Neural progenitor cell (in vitro differentiated cells): ENCODE results near the gene EXOSC1. TPM values are rescaled to one million over a fixed set of nuclear protein-coding genes. Genes with fewer than 3 reads are reported as not detected.

ENCODE experiments used
- DNase-seq: peaks from one replicate; pipeline ENCODE4 v3.0.0-alpha.2; 2016; ENCODE audit warnings: low spot score
- H2AFZ ChIP-seq: fragments of 200-600 bp; sonication (generic); replicated peaks from 2 replicates; pipeline ENCODE4 v1.6.1; 2016; ENCODE audit warnings: antibody characterized with exemption
- H3F3A ChIP-seq: fragments of 200-600 bp; sonication (generic); 2 replicates; pipeline ENCODE4 v1.6.1; 2016; ENCODE audit warnings: antibody characterized with exemption, low read depth
- H3K27ac ChIP-seq: fragments of 200-600 bp; sonication (generic); 2 replicates; pipeline ENCODE4 v1.5.1; 2016; ENCODE audit warnings: mild to moderate bottlenecking
- H3K27me3 ChIP-seq: fragments of 200-600 bp; sonication (generic); 2 replicates; pipeline ENCODE4 v1.6.1; 2016; ENCODE audit warnings: mild to moderate bottlenecking, moderate library complexity
- H3K36me3 ChIP-seq: fragments of 200-600 bp; sonication (generic); 2 replicates; pipeline ENCODE4 v1.5.1; 2016
- H3K4me1 ChIP-seq: fragments of 200-600 bp; sonication (generic); 2 replicates; pipeline ENCODE4 v1.6.1; 2016; ENCODE audit warnings: mixed run types
- H3K4me2 ChIP-seq: fragments of 200-600 bp; sonication (generic); 2 replicates; pipeline ENCODE4 v1.6.1; 2016
- H3K4me3 ChIP-seq: fragments of 200-600 bp; sonication (generic); 2 replicates; pipeline ENCODE4 v1.5.1; 2016
- H3K79me2 ChIP-seq: fragments of 200-600 bp; sonication (generic); 2 replicates; pipeline ENCODE4 v1.6.1; 2016; ENCODE audit warnings: low read depth
- H3K9ac ChIP-seq: fragments of 200-600 bp; sonication (generic); 2 replicates; pipeline ENCODE4 v1.6.1; 2016
- H3K9me3 ChIP-seq: fragments of 200-600 bp; sonication (generic); 2 replicates; pipeline ENCODE4 v1.5.1; 2016; ENCODE audit warnings: low read depth
- H4K20me1 ChIP-seq: fragments of 200-600 bp; sonication (generic); 2 replicates; pipeline ENCODE4 v1.6.1; 2016; ENCODE audit warnings: low read depth
- H3K27ac Mint-ChIP-seq: 3 replicates; pipeline ENCODE4 v1.8.0; 2021; ENCODE audit warnings: mixed read lengths
- H3K27me3 Mint-ChIP-seq: 2 replicates; pipeline ENCODE4 v1.8.0; 2022; ENCODE audit warnings: low read depth, mild to moderate bottlenecking, inconsistent platforms, moderate library complexity, mixed read lengths; ENCODE audit not compliant: insufficient read depth
- H3K36me3 Mint-ChIP-seq: 3 replicates; pipeline ENCODE4 v1.8.0; 2021; ENCODE audit warnings: mixed read lengths
- H3K4me1 Mint-ChIP-seq: 3 replicates; pipeline ENCODE4 v1.8.0; 2021; ENCODE audit warnings: mixed read lengths
- H3K4me3 Mint-ChIP-seq: 3 replicates; pipeline ENCODE4 v1.8.0; 2021; ENCODE audit warnings: mild to moderate bottlenecking, moderate library complexity, mixed read lengths
- H3K9me3 Mint-ChIP-seq: 3 replicates; pipeline ENCODE4 v1.8.0; 2020; ENCODE audit warnings: mixed read lengths
- CTCF ChIP-seq: fragments of 200-600 bp; sonication (generic); IDR thresholded peaks from 2 replicates; pipeline ENCODE4 v1.5.1; 2017; ENCODE audit warnings: antibody characterized with exemption, mild to moderate bottlenecking
- EZH2 ChIP-seq: fragments of 200-600 bp; sonication (generic); IDR thresholded peaks from 2 replicates; pipeline ENCODE4 v1.6.1; 2017; ENCODE audit warnings: antibody characterized with exemption, mild to moderate bottlenecking, moderate library complexity
- EZH2phosphoT487 ChIP-seq: fragments of 200-600 bp; sonication (generic); IDR thresholded peaks from 2 replicates; pipeline ENCODE4 v1.6.1; 2017; ENCODE audit warnings: antibody characterized with exemption
- small RNA-seq: library from RNA; depleted of rRNA; stranded (forward); fragments of <200 nt; gene quantifications from one replicate; pipeline ENCODE3, GENCODE V24; 2015
- total RNA-seq: library from RNA; depleted of rRNA; stranded (reverse); fragments of >200 nt; gene quantifications from 2 replicates; pipeline ENCODE4 v1.2.3, GENCODE V29; 2015; ENCODE audit warnings: low replicate concordance

Gene EXOSC1
- total RNA-seq, 1 donor from 2014 or later: 72.6 TPM

GRCh38 chr10:97393034-97393573 is 52.7 kb downstream of the EXOSC1 start:
- no peak overlapping the region for H3K9ac ChIP-seq
- Mint-ChIP-seq H3K4me1 (no peaks in the 10 kb centered on the region), H3K9me3 (no peaks in the 10 kb centered on the region), H3K4me3 (no peak overlapping the region), H3K27me3 (no peaks in the 10 kb centered on the region), H3K36me3 (peaks cover 17% of the 10 kb centered on the region), H3K27ac (no peak overlapping the region)
- H3K27ac ChIP-seq: no peak overlapping the region
- no peak for DNase-seq
- H3K27me3 ChIP-seq: no peaks in the 10 kb centered on the region
- no peak overlapping the region for H3K4me3 ChIP-seq
- no peaks in the 10 kb centered on the region for H3K79me2 ChIP-seq
- no peak overlapping the region for H3K4me2 ChIP-seq
- no peaks in the 10 kb centered on the region for H4K20me1 ChIP-seq
- H3K36me3 ChIP-seq: no peaks in the 10 kb centered on the region
- H3K9me3 ChIP-seq: no peaks in the 10 kb centered on the region
- H2AFZ ChIP-seq: no peak overlapping the region
- H3K4me1 ChIP-seq: no peaks in the 10 kb centered on the region
- TF ChIP-seq EZH2phosphoT487: no peak
- no peak for TF ChIP-seq CTCF
- no peak for TF ChIP-seq EZH2
- no peaks in the 10 kb centered on the region for H3F3A ChIP-seq

- H3K4me3 ChIP-seq: no peak overlapping the region
- no peak for DNase-seq
- H3K4me3 Mint-ChIP-seq: no peak overlapping the region
- no peak overlapping the region for H3K27ac ChIP-seq
- H3F3A ChIP-seq: no peaks in the 10 kb centered on the region
- H3K36me3 ChIP-seq: no peaks in the 10 kb centered on the region
- H3K9me3 ChIP-seq: no peaks in the 10 kb centered on the region
- TF ChIP-seq CTCF: no peak
- H2AFZ ChIP-seq: no peak overlapping the region
- no peak overlapping the region for H3K27ac Mint-ChIP-seq
- H3K4me1 Mint-ChIP-seq: no peaks in the 10 kb centered on the region
- H3K79me2 ChIP-seq: no peaks in the 10 kb centered on the region
- H3K27me3 Mint-ChIP-seq: peaks cover 2% of the 10 kb centered on the region
- peaks cover 13% of the 10 kb centered on the region for H3K36me3 Mint-ChIP-seq
- H3K4me1 ChIP-seq: no peaks in the 10 kb centered on the region
- no peaks in the 10 kb centered on the region for H4K20me1 ChIP-seq
- H3K9me3 Mint-ChIP-seq: no peaks in the 10 kb centered on the region
- H3K27me3 ChIP-seq: no peaks in the 10 kb centered on the region
- no peak overlapping the region for H3K4me2 ChIP-seq
- H3K9ac ChIP-seq: no peak overlapping the region
These were observed 55.7 kb downstream of the EXOSC1 start for GRCh38 chr10:97390091-97390490.

GRCh38 chr10:97388152-97388551 is 57.7 kb downstream of the EXOSC1 start:
- peaks cover 2% of the 10 kb centered on the region for H3K27me3 Mint-ChIP-seq
- no peaks in the 10 kb centered on the region for H3K36me3 ChIP-seq
- no peak overlapping the region for H3K27ac ChIP-seq
- no peak overlapping the region for H3K27ac Mint-ChIP-seq
- no peak overlapping the region for H3K4me3 Mint-ChIP-seq
- H3K79me2 ChIP-seq: no peaks in the 10 kb centered on the region
- H3K36me3 Mint-ChIP-seq: peaks cover 9% of the 10 kb centered on the region
- no peak overlapping the region for H3K4me3 ChIP-seq
- no peak overlapping the region for H2AFZ ChIP-seq
- no peaks in the 10 kb centered on the region for H3K9me3 ChIP-seq
- no peaks in the 10 kb centered on the region for H3K4me1 Mint-ChIP-seq
- TF ChIP-seq CTCF: no peak
- TF ChIP-seq EZH2phosphoT487: no peak
- TF ChIP-seq EZH2: no peak
- H3K9ac ChIP-seq: no peak overlapping the region
- H3K27me3 ChIP-seq: no peaks in the 10 kb centered on the region
- no peaks in the 10 kb centered on the region for H4K20me1 ChIP-seq
- no peaks in the 10 kb centered on the region for H3K4me1 ChIP-seq
- no peaks in the 10 kb centered on the region for H3F3A ChIP-seq
- H3K4me2 ChIP-seq: no peak overlapping the region
- H3K9me3 Mint-ChIP-seq: no peaks in the 10 kb centered on the region
- no peak for DNase-seq

Small RNA genes lying within 50 kb of the gene (small RNA-seq; reads per million reads assigned to genes)
- not detected for gene RF00019

Other genes with a start within 250 kb of the EXOSC1 start
- 58.9 and 88.8 TPM in 2 replicates for gene ARHGAP19, start 153.4 kb downstream of the EXOSC1 start, total RNA-seq
- gene FRAT1, start 126.7 kb downstream of the EXOSC1 start, total RNA-seq: 2.0 and 8.8 TPM in 2 replicates
- 14.9 and 27.4 TPM in 2 replicates for gene FRAT2, start 111.3 kb downstream of the EXOSC1 start, total RNA-seq
- 6.1 and 13.8 TPM in 2 replicates for gene RRP12, start 44.7 kb downstream of the EXOSC1 start, total RNA-seq
- gene PGAM1, start 19.8 kb downstream of the EXOSC1 start, total RNA-seq: 887 and 1,352 TPM in 2 replicates
- 15.2 and 39.4 TPM in 2 replicates for gene ZDHHC16, start 169 bp upstream of the EXOSC1 start, total RNA-seq
- gene MMS19, start 52.4 kb upstream of the EXOSC1 start, total RNA-seq: 127 and 216 TPM in 2 replicates
- 4.7 and 15.7 TPM in 2 replicates for gene UBTD1, start 52.9 kb upstream of the EXOSC1 start, total RNA-seq
- not detected in 2 replicates for gene ANKRD2, start 126.8 kb upstream of the EXOSC1 start, total RNA-seq
- gene HOGA1, start 138.4 kb upstream of the EXOSC1 start, total RNA-seq: 0.17 and 1.2 TPM in 2 replicates
- gene C10orf62, start 143.7 kb upstream of the EXOSC1 start, total RNA-seq: not detected in 2 replicates
- gene MORN4, start 187.5 kb upstream of the EXOSC1 start, total RNA-seq: 23.8 and 29.3 TPM in 2 replicates
- gene PI4K2A, start 194.7 kb upstream of the EXOSC1 start, total RNA-seq: 11.9 and 20.3 TPM in 2 replicates
- gene AVPI1, start 241.2 kb upstream of the EXOSC1 start, total RNA-seq: 2.6 and 5.8 TPM in 2 replicates